HepG2 (cell line): ENCODE data around the gene SLC25A44. TPM values are rescaled to one million over a fixed set of nuclear protein-coding genes. Genes with fewer than 3 reads are reported as not detected.

ENCODE experiments used
- ATAC-seq: fragments of 200-7000 bp; cut with Tn5 transposase; 3 replicates; pipeline ENCODE4 v1.9.1; 2020; ENCODE audit warnings: mild to moderate bottlenecking, moderate library complexity
- Bru-seq: library from RNA; stranded (reverse); fragments of 400-500 nt; gene quantifications from one replicate; lab custom pipeline; 2021; lab: Mats Ljungman, UMichigan
- BruChase-seq, 2 experiments: library from RNA; stranded (reverse); fragments of 400-500 nt; gene quantifications; one replicate each; lab custom pipeline; 2021; lab: Mats Ljungman, UMichigan
- BruUV-seq: library from RNA; stranded (reverse); fragments of 400-500 nt; replicated peaks from 2 replicates; lab custom pipeline; 2021; lab: Mats Ljungman, UMichigan
- CTCF ChIA-PET: fragments of 300-600 bp; formaldehyde crosslinking; extraction: SDS; loops from one replicate; lab custom pipeline; 2021; ENCODE audit warnings: low total read pairs, inconsistent platforms, low intra/inter-chr PET ratio; lab: Yijun Ruan, JAX
- POLR2A ChIA-PET: fragments of 350-600 bp; sonication (Branson Sonifier 250); formaldehyde crosslinking; loops from one replicate; lab custom pipeline; 2020; ENCODE audit warnings: antibody characterized with exemption, inconsistent platforms; lab: Yijun Ruan, JAX
- DNase-seq: peaks from one replicate; pipeline ENCODE4 v3.0.0-alpha.2; 2015; ENCODE audit warnings: low spot score
- FAIRE-seq: peaks from 3 replicates; lab custom pipeline; 2011; peaks lifted over from hg19 to GRCh38; lab: Jason Lieb, UNC
- H2AFZ ChIP-seq: one replicate; pipeline ENCODE4 v1.6.1; 2011; ENCODE audit warnings: low read length, inconsistent platforms
- H3K27ac ChIP-seq: fragments of 300-600 bp; 3 replicates; pipeline ENCODE4 v1.8.0; 2011; ENCODE audit warnings: mixed run types, mild to moderate bottlenecking, mixed read lengths, low read length, inconsistent platforms; ENCODE audit not compliant: insufficient read depth; ENCODE audit errors: extremely low read length
- H3K27me3 ChIP-seq, 2 experiments: fragments of 200-600 bp in 1 of 2; 2 replicates in 1 of 2; 3 replicates in 1 of 2; pipeline versions ENCODE4 v1.6.0 to v1.8.0; 2011; ENCODE audit warnings: low read length in 2 of 2, mild to moderate bottlenecking in 2 of 2, moderate library complexity in 2 of 2, inconsistent platforms in 1 of 2; ENCODE audit not compliant: insufficient read depth in 2 of 2, control insufficient read depth in 1 of 2
- H3K36me3 ChIP-seq, 2 experiments: fragments of 200-600 bp in 1 of 2; replicated peaks in 1 of 2; 2 replicates in 1 of 2; 3 replicates in 1 of 2; pipeline versions ENCODE4 v1.5.1 to v1.8.0; 2011; ENCODE audit warnings: low read length in 2 of 2, inconsistent platforms in 1 of 2; ENCODE audit not compliant: insufficient read depth in 2 of 2, control insufficient read depth in 1 of 2
- H3K4me1 ChIP-seq: 2 replicates; pipeline ENCODE4 v1.5.1; 2012; ENCODE audit warnings: low read length, inconsistent platforms; ENCODE audit not compliant: insufficient read depth
- H3K4me2 ChIP-seq: 2 replicates; pipeline ENCODE4 v1.6.0; 2011; ENCODE audit warnings: low read depth, low read length, inconsistent platforms
- H3K4me3 ChIP-seq, 3 experiments: fragments of 200-600 bp in 1 of 3; sonication (generic), shearing (Covaris generic) in 1 of 3; replicated peaks in 1 of 3; 2 replicates each; pipeline ENCODE4 v1.5.1; 2011 to 2016; ENCODE audit warnings: low read length in 3 of 3, inconsistent platforms in 2 of 3, low read depth in 2 of 3, mild to moderate bottlenecking in 2 of 3, control low read depth in 1 of 3, mixed read lengths in 1 of 3; ENCODE audit not compliant: insufficient read depth in 1 of 3
- H3K79me2 ChIP-seq: one replicate; pipeline ENCODE4 v1.6.1; 2011; ENCODE audit warnings: low read length, inconsistent platforms; ENCODE audit not compliant: insufficient read depth
- H3K9ac ChIP-seq: 2 replicates; pipeline ENCODE4 v1.6.0; 2011; ENCODE audit warnings: mild to moderate bottlenecking, low read depth, low read length, inconsistent platforms; ENCODE audit not compliant: insufficient read depth
- H3K9me3 ChIP-seq: 2 replicates; pipeline ENCODE4 v1.5.1; 2012; ENCODE audit warnings: mild to moderate bottlenecking, low read length
- H4K20me1 ChIP-seq: 2 replicates; pipeline ENCODE4 v1.6.0; 2011; ENCODE audit warnings: inconsistent platforms, mild to moderate bottlenecking, low read length, moderate library complexity; ENCODE audit not compliant: insufficient read depth
- CREM ChIP-seq, 2 experiments: sonication (generic) in 1 of 2; formaldehyde crosslinking in 1 of 2; IDR thresholded peaks; 2 replicates each; pipeline versions ENCODE4 v1.4.0 to v1.6.1; 2016 to 2020; ENCODE audit warnings: antibody characterized with exemption in 1 of 2, mild to moderate bottlenecking in 1 of 2, missing genetic modification reagents in 1 of 2
- ERF ChIP-seq: IDR thresholded peaks from 2 replicates; pipeline ENCODE4 v1.6.1; 2018; ENCODE audit warnings: missing biosample characterization, missing genetic modification reagents
- HMGXB4 ChIP-seq, 2 experiments: sonication (generic) in 1 of 2; formaldehyde crosslinking in 1 of 2; IDR thresholded peaks; 2 replicates each; pipeline versions ENCODE4 v1.4.0 to v1.6.1; 2018 to 2020; ENCODE audit warnings: missing genetic modification reagents in 2 of 2, borderline replicate concordance in 1 of 2, low read depth in 1 of 2, mild to moderate bottlenecking in 1 of 2, missing biosample characterization in 1 of 2
- POGK ChIP-seq: sonication (generic); formaldehyde crosslinking; conservative IDR thresholded peaks from 2 replicates; pipeline ENCODE4 v1.8.0; 2022; ENCODE audit warnings: mild to moderate bottlenecking, moderate library complexity, missing genetic modification reagents
- RBFOX2 ChIP-seq: fragments of 200-400 bp; formaldehyde crosslinking; IDR thresholded peaks from 2 replicates; pipeline ENCODE4 v1.6.1; 2017; ENCODE audit warnings: low read depth, mild to moderate bottlenecking, low read length
- SP5 ChIP-seq: IDR thresholded peaks from 2 replicates; pipeline ENCODE4 v1.6.1; 2016; ENCODE audit warnings: low read depth, borderline replicate concordance
- SRY ChIP-seq: sonication (generic); formaldehyde crosslinking; IDR thresholded peaks from 2 replicates; pipeline ENCODE4 v1.8.0; 2022; ENCODE audit warnings: mild to moderate bottlenecking, missing genetic modification reagents
- YY1 ChIP-seq: IDR thresholded peaks from 2 replicates; pipeline ENCODE4 v1.6.1; 2011; ENCODE audit warnings: low read length, low read depth, moderate library complexity, mild to moderate bottlenecking; ENCODE audit not compliant: insufficient read depth, insufficient replicate concordance
- ZNF501 ChIP-seq: sonication (generic); formaldehyde crosslinking; IDR thresholded peaks from 2 replicates; pipeline ENCODE4 v1.5.1; 2020; ENCODE audit warnings: mild to moderate bottlenecking, moderate library complexity, missing genetic modification reagents
- ZNF761 ChIP-seq: sonication (generic); formaldehyde crosslinking; conservative IDR thresholded peaks from 2 replicates; pipeline ENCODE4 v1.4.0; 2020; ENCODE audit warnings: mild to moderate bottlenecking, missing genetic modification reagents
- WGBS: methylation state at CpG from one replicate; pipeline ENCODE4 v1.1.6; 2017; ENCODE audit warnings: low lambda C conversion rate; 5-methylcytosine and 5-hydroxymethylcytosine counted together
- in situ Hi-C: cut with HindIII; loops from 2 replicates; pipeline ENCODE4 v1.10.0; 2017; ENCODE audit warnings: low pct_unique_long_range_greater_than_20kb; ENCODE audit not compliant: extremely low pct_ligation_motif_present
- intact Hi-C: fragments of 100-400 bp; cut with micrococcal nuclease; formaldehyde crosslinking; loops from one replicate; pipeline ENCODE4 v1.10.0; 2022; ENCODE audit not compliant: unreplicated experiment
- long read RNA-seq, 2 experiments: library from RNA in 1 of 2; library from polyadenylated mRNA in 1 of 2; stranded (forward) in 1 of 2; unstranded in 1 of 2; transcript quantifications; one replicate each; pipeline ENCODE4 v2.0.0, GENCODE V29; 2019 to 2022
- polyA minus RNA-seq, 3 experiments: library from RNA; depleted of rRNA, polyadenylated mRNA; stranded (reverse); fragments of >200 nt; gene quantifications; 2 replicates each; pipeline ENCODE4 v1.2.3, GENCODE V29; 2011; ENCODE audit warnings: low replicate concordance in 1 of 3
- polyA plus RNA-seq, 8 experiments: library from polyadenylated mRNA; depleted of rRNA in 3 of 8; stranded (reverse) in 7 of 8; unstranded in 1 of 8; fragments of >200 nt; fragmentation: Illumina TruSeq in 4 of 8; extraction: Trizol in 4 of 8; gene quantifications; 2 replicates each; pipeline versions ENCODE4 v1.2.1 to v1.2.3, GENCODE V29; 2011 to 2016; ENCODE audit warnings: low read depth in 4 of 8, missing spikeins in 1 of 8, mixed read lengths in 1 of 8; ENCODE audit not compliant: insufficient read depth in 1 of 8
- total RNA-seq, 5 experiments: library from RNA; depleted of rRNA; stranded (reverse); fragments of >200 nt; fragmentation: Illumina TruSeq; extraction: Trizol; gene quantifications; 2 replicates each; pipeline ENCODE4 v1.2.3, GENCODE V29; 2016; ENCODE audit warnings: low read depth in 1 of 5

SLC25A44 gene
- total RNA-seq (2016; rRNA removed; fragmentation: Illumina TruSeq; extraction: Trizol): 10.7 and 12.4 TPM in 2 replicates
- 2.6 and 3.8 TPM in 2 replicates for total RNA-seq (2016; cell fraction: cytosol; rRNA removed; fragmentation: Illumina TruSeq; extraction: Trizol; ENCODE audit: low read depth)
- total RNA-seq (2016; cell fraction: insoluble cytoplasmic fraction; rRNA removed; fragmentation: Illumina TruSeq; extraction: Trizol): 11.2 and 11.8 TPM in 2 replicates
- total RNA-seq (2016; cell fraction: membrane; rRNA removed; fragmentation: Illumina TruSeq; extraction: Trizol): 11.4 and 14.2 TPM in 2 replicates
- 8.0 and 11.8 TPM in 2 replicates for total RNA-seq (2016; cell fraction: nucleus; rRNA removed; fragmentation: Illumina TruSeq; extraction: Trizol)
- polyA plus RNA-seq (2011; rRNA removed): 13.4 and 14.3 TPM in 2 replicates
- polyA plus RNA-seq (2011; cell fraction: cytosol; rRNA removed): 9.3 and 10.2 TPM in 2 replicates
- 16.0 and 19.8 TPM in 2 replicates for polyA plus RNA-seq (2011; cell fraction: nucleus; rRNA removed)
- 13.1 and 13.9 TPM in 2 replicates for polyA plus RNA-seq (2012)
- 2.3 TPM in 2 replicates for polyA plus RNA-seq (2016; cell fraction: cytosol; fragmentation: Illumina TruSeq; extraction: Trizol; ENCODE audit: low read depth)
- 14.4 and 18.0 TPM in 2 replicates for polyA plus RNA-seq (2016; cell fraction: insoluble cytoplasmic fraction; fragmentation: Illumina TruSeq; extraction: Trizol; ENCODE audit: low read depth)
- 11.1 and 12.7 TPM in 2 replicates for polyA plus RNA-seq (2016; cell fraction: membrane; fragmentation: Illumina TruSeq; extraction: Trizol; ENCODE audit: low read depth)
- 18.3 and 20.7 TPM in 2 replicates for polyA plus RNA-seq (2016; cell fraction: nucleus; fragmentation: Illumina TruSeq; extraction: Trizol; ENCODE audit: insufficient read depth, low read depth)
- 12.6 and 66.8 TPM in 2 replicates for polyA minus RNA-seq (2011; rRNA and poly(A)+ RNA removed; ENCODE audit: low replicate concordance)
- polyA minus RNA-seq (2011; cell fraction: cytosol; rRNA and poly(A)+ RNA removed): 4.2 and 6.0 TPM in 2 replicates
- polyA minus RNA-seq (2011; cell fraction: nucleus; rRNA and poly(A)+ RNA removed): 5.8 and 9.9 TPM in 2 replicates
- percentile 64 among the genes with signal in this experiment for Bru-seq, nascent RNA
- BruChase-seq, experiment 1, labeled RNA remaining after a 6-hour chase: percentile 76 among the genes with signal in this experiment
- percentile 77 among the genes with signal in this experiment for BruChase-seq, experiment 2, labeled RNA remaining after a 2-hour chase
- long read RNA-seq, experiment 1, transcript SLC25A44-201 (4 exons, 3,482 nt): major isoform, 6 of 11 reads
- long read RNA-seq, experiment 1, partial matches to known transcripts: 1 of 11 reads
- long read RNA-seq, experiment 1, other reads (novel, unspliced or antisense): 4 of 11 reads
- long read RNA-seq, experiment 2, full-length matches to known transcripts: 14 of 32 reads
- long read RNA-seq, experiment 2, partial matches to known transcripts: 11 of 32 reads
- long read RNA-seq, experiment 2, other reads (novel, unspliced or antisense): 7 of 32 reads

GRCh38 chr1:156193488-156194299 lies at the start of gene SLC25A44:
SLC25A44 (plus strand) TSS chr1:156194104; CDS start chr1:156199848, 5,744 bp downstream.
- Histone ChIP-seq H2AFZ (no peak within 1 kb of the TSS), H3K79me2 (peaks cover 36% of the 10 kb centered on the region), H3K4me2 (peak within 1 kb of the TSS; percentile 90), H3K9me3 (peaks cover 8% of the 10 kb centered on the region), H3K27ac (peak within 1 kb of the TSS; percentile 61), H3K36me3 (peaks cover 0 to 4% of the 10 kb centered on the region in 2 experiments; a peak in 2 of 5 replicates), H3K27me3 (no peaks in the 10 kb centered on the region; a peak in 2 of 5 replicates), H3K4me3 (peak within 1 kb of the TSS; percentile 81 to 97 (median 97)), H4K20me1 (no peaks in the 10 kb centered on the region), H3K4me1 (peaks cover 83% of the 10 kb centered on the region), H3K9ac (peak within 1 kb of the TSS; percentile 79)
- ChIA-PET CTCF (interaction anchor here (0.7 kb wide), 1 partner anchor 19 kb away, joined by 3 read pairs; the partner anchor contains the start of gene PMF1), POLR2A (interaction anchor here (0.6 to 2.5 kb wide), 10 partner anchors 9 to 89 kb away, joined by 3 to 32 read pairs (median 4); partner anchors contain the start of gene PMF1)
- in situ Hi-C loops (no loop called here), intact Hi-C loops (no loop called here)
- DNase-seq (peak; percentile 96), FAIRE-seq (peak; percentile 100), ATAC-seq (peak; percentile 97)
- WGBS: 56% methylated on average over 42 of the region's 59 CpGs
- no TSS peak for BruUV-seq
- no peak for TF ChIP-seq ZNF761 (CRISPR knock-in tag)
- TF ChIP-seq YY1: peak; percentile 100
- 0 out of 2 replicates have a peak, but pooled peaks have one; percentile 20 for TF ChIP-seq SRY (CRISPR knock-in tag)
- peak; percentile 49; the same call in 1 of the 2 replicates for TF ChIP-seq RBFOX2
- TF ChIP-seq POGK: peak; percentile 72; the same call in 1 of the 2 replicates
- peak in 1 of 2 experiments; percentile 39; a peak in 1 of 4 replicates for TF ChIP-seq HMGXB4 (CRISPR knock-in tag; IDR thresholded peaks at IDR 0.05; ENCODE audit: borderline replicate concordance in 1 of 2, low read depth in 1 of 2)
- peak; percentile 93 for TF ChIP-seq ZNF501 (CRISPR knock-in tag)
- TF ChIP-seq ERF: peak; percentile 85
- TF ChIP-seq SP5: no peak
- TF ChIP-seq CREM (IDR thresholded peaks at IDR 0.05): peak; percentile 93
- no peak for TF ChIP-seq CREM (CRISPR knock-in tag; IDR thresholded peaks at IDR 0.05)
